WERI-Rb-1 (cell line): ENCODE measurements around the gene AKIRIN2.

ENCODE experiments used
- DNase-seq: peaks from one replicate; pipeline ENCODE4 v3.0.0-alpha.2; 2020
- H3K27ac ChIP-seq: fragments of 250-450 bp; sonication (Bioruptor Pico); 2 replicates; pipeline ENCODE4 v1.5.1; 2020; ENCODE audit warnings: mild to moderate bottlenecking, moderate library complexity
- H3K27me3 ChIP-seq: fragments of 250-450 bp; sonication (Bioruptor Pico); 2 replicates; pipeline ENCODE4 v1.5.1; 2021; ENCODE audit warnings: mild to moderate bottlenecking, low read depth, moderate library complexity; ENCODE audit not compliant: insufficient read depth, severe bottlenecking
- H3K36me3 ChIP-seq: fragments of 250-450 bp; sonication (Bioruptor Pico); 2 replicates; pipeline ENCODE4 v1.5.1; 2020; ENCODE audit warnings: mild to moderate bottlenecking, moderate library complexity
- H3K4me3 ChIP-seq: 2 replicates; pipeline ENCODE4 v1.5.1; 2011; ENCODE audit warnings: low read depth, mild to moderate bottlenecking, control low read depth, low read length
- H3K9me3 ChIP-seq: fragments of 250-450 bp; sonication (Bioruptor Pico); 2 replicates; pipeline ENCODE4 v1.5.1; 2021; ENCODE audit warnings: mild to moderate bottlenecking, moderate library complexity; ENCODE audit not compliant: severe bottlenecking
- CTCF ChIP-seq: IDR thresholded peaks from 2 replicates; pipeline ENCODE4 v1.5.1; 2011; ENCODE audit warnings: low read depth, mild to moderate bottlenecking, control low read depth, inconsistent platforms, low read length

Gene AKIRIN2

GRCh38 chr6:87641065-87641692, 60.9 kb downstream of the AKIRIN2 start:
- H3K9me3 ChIP-seq, result no peaks in the 10 kb centered on the region
- H3K36me3 ChIP-seq, result peaks cover 7% of the 10 kb centered on the region
- H3K27ac ChIP-seq, result no peak overlapping the region
- no peak for TF ChIP-seq CTCF
- H3K4me3 ChIP-seq, result no peak overlapping the region
- no peaks in the 10 kb centered on the region for H3K27me3 ChIP-seq
- no peak for DNase-seq

GRCh38 chr6:87639373-87639772, 62.7 kb downstream of the AKIRIN2 start:
- no peak for DNase-seq
- Histone ChIP-seq H3K27me3 (no peaks in the 10 kb centered on the region), H3K27ac (no peak overlapping the region), H3K4me3 (no peak overlapping the region), H3K9me3 (no peaks in the 10 kb centered on the region), H3K36me3 (peaks cover 7% of the 10 kb centered on the region)
- no peak for TF ChIP-seq CTCF

- Histone ChIP-seq H3K36me3 (peaks cover 10% of the 10 kb centered on the region), H3K27ac (no peak overlapping the region), H3K27me3 (no peaks in the 10 kb centered on the region), H3K9me3 (no peaks in the 10 kb centered on the region), H3K4me3 (no peak overlapping the region)
- no peak for DNase-seq
- no peak for TF ChIP-seq CTCF
Measured at GRCh38 chr6:87637106-87637505, 64.9 kb downstream of the AKIRIN2 start.

GRCh38 chr6:87636315-87636714, 65.7 kb downstream of the AKIRIN2 start:
- no peak for TF ChIP-seq CTCF
- H3K9me3 ChIP-seq, result no peaks in the 10 kb centered on the region
- DNase-seq, result no peak
- H3K27ac ChIP-seq, result no peak overlapping the region
- H3K4me3 ChIP-seq, result no peak overlapping the region
- H3K36me3 ChIP-seq, result peaks cover 10% of the 10 kb centered on the region
- no peaks in the 10 kb centered on the region for H3K27me3 ChIP-seq

- DNase-seq, result no peak
- Histone ChIP-seq H3K27ac (no peak overlapping the region), H3K4me3 (no peak overlapping the region), H3K36me3 (peaks cover 10% of the 10 kb centered on the region), H3K27me3 (no peaks in the 10 kb centered on the region), H3K9me3 (no peaks in the 10 kb centered on the region)
- no peak for TF ChIP-seq CTCF
Measured at GRCh38 chr6:87633851-87634250, 68.2 kb downstream of the AKIRIN2 start.

- Histone ChIP-seq H3K27ac (no peak overlapping the region), H3K9me3 (no peaks in the 10 kb centered on the region), H3K4me3 (no peak overlapping the region), H3K36me3 (peaks cover 3% of the 10 kb centered on the region), H3K27me3 (no peaks in the 10 kb centered on the region)
- no peak for DNase-seq
- TF ChIP-seq CTCF, result no peak
Measured at GRCh38 chr6:87630746-87631145, 71.3 kb downstream of the AKIRIN2 start.
